DOHH2 (cell line): ENCODE data around the gene FOXN4.

Experiments
- H3F3A ChIP-seq: fragments of 200-600 bp; sonication (generic), shearing (Covaris generic); 2 replicates; pipeline ENCODE4 v1.6.0; 2016; ENCODE audit warnings: antibody characterized with exemption, mild to moderate bottlenecking; ENCODE audit not compliant: control insufficient read depth, insufficient read depth
- H3K27ac ChIP-seq: fragments of 200-600 bp; sonication (generic); 2 replicates; pipeline ENCODE4 v1.5.1; 2014; ENCODE audit warnings: low read depth, mild to moderate bottlenecking, low read length, moderate library complexity
- H3K27me3 ChIP-seq: fragments of 200-600 bp; sonication (generic); 2 replicates; pipeline ENCODE4 v1.6.1; 2014; ENCODE audit warnings: mild to moderate bottlenecking, low read length, mixed read lengths; ENCODE audit not compliant: control insufficient read depth
- H3K36me3 ChIP-seq: fragments of 200-600 bp; sonication (generic); 2 replicates; pipeline ENCODE4 v1.6.1; 2014; ENCODE audit warnings: mild to moderate bottlenecking, low read length, moderate library complexity, mixed read lengths; ENCODE audit not compliant: control insufficient read depth
- H3K4me1 ChIP-seq: fragments of 200-600 bp; sonication (generic); 2 replicates; pipeline ENCODE4 v1.6.1; 2014; ENCODE audit warnings: mild to moderate bottlenecking, low read length, mixed read lengths; ENCODE audit not compliant: control insufficient read depth
- H3K4me2 ChIP-seq: fragments of 200-600 bp; sonication (generic); 2 replicates; pipeline ENCODE4 v1.6.0; 2014; ENCODE audit warnings: mild to moderate bottlenecking, low read length, moderate library complexity
- H3K4me3 ChIP-seq: fragments of 200-600 bp; sonication (generic); 2 replicates; pipeline ENCODE4 v1.5.1; 2014; ENCODE audit warnings: mild to moderate bottlenecking, low read length, mixed read lengths
- H3K79me2 ChIP-seq: fragments of 200-600 bp; sonication (generic); 2 replicates; pipeline ENCODE4 v1.6.1; 2014; ENCODE audit warnings: mild to moderate bottlenecking, low read length, mixed read lengths; ENCODE audit not compliant: control insufficient read depth
- H3K9me2 ChIP-seq: fragments of 200-600 bp; sonication (generic); replicated peaks from 2 replicates; pipeline ENCODE4 v1.6.1; 2014; ENCODE audit warnings: mild to moderate bottlenecking, low read length, mixed read lengths; ENCODE audit not compliant: control insufficient read depth
- H3K9me3 ChIP-seq: fragments of 200-600 bp; sonication (generic); 2 replicates; pipeline ENCODE4 v1.6.1; 2014; ENCODE audit warnings: antibody characterized with exemption, low read length, mixed read lengths; ENCODE audit not compliant: control insufficient read depth, insufficient read depth
- H4K20me1 ChIP-seq: fragments of 200-600 bp; sonication (generic); 2 replicates; pipeline ENCODE4 v1.6.0; 2014; ENCODE audit warnings: low read depth, mild to moderate bottlenecking, antibody characterized with exemption, low read length, moderate library complexity; ENCODE audit not compliant: control insufficient read depth, insufficient read depth
- EZH2phosphoT487 ChIP-seq: fragments of 200-600 bp; sonication (generic); IDR thresholded peaks from 2 replicates; pipeline ENCODE4 v1.6.1; 2017; ENCODE audit warnings: borderline replicate concordance, mild to moderate bottlenecking, antibody characterized with exemption, low read length, moderate library complexity, mixed read lengths
- TF ChIP-seq, protein P1 (sequence below): fragments of 200-600 bp; sonication (generic); IDR thresholded peaks from one replicate; pipeline ENCODE4 v1.5.1; 2014; ENCODE audit warnings: antibody characterized with exemption, mild to moderate bottlenecking, low read depth, low read length; ENCODE audit not compliant: poor library complexity, severe bottlenecking

The FOXN4 gene

DNA sequence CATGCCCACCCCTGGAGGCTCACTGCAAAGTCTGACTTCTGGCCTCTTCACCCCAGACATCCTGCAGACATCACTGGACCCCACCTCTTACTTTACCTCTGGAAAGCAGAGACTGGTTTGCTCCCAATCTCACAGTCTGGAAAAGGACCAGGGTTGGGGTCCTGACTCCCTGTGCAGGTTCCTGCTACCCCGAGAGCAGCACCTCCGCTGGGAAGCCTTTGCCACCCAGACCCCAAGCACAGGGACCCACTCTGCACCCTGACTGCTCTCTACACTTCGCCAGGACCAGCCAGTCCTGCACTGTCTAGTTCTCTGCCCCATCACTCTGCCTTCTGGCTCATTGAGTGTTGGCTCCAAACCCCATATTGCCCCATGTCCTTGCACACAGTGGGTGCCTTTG, 16.0 kb downstream of the FOXN4 start:
- no peak overlapping the region for H3K4me3 ChIP-seq
- no peaks in the 10 kb centered on the region for H4K20me1 ChIP-seq
- H3F3A ChIP-seq: no peaks in the 10 kb centered on the region
- TF ChIP-seq, protein P1, sequence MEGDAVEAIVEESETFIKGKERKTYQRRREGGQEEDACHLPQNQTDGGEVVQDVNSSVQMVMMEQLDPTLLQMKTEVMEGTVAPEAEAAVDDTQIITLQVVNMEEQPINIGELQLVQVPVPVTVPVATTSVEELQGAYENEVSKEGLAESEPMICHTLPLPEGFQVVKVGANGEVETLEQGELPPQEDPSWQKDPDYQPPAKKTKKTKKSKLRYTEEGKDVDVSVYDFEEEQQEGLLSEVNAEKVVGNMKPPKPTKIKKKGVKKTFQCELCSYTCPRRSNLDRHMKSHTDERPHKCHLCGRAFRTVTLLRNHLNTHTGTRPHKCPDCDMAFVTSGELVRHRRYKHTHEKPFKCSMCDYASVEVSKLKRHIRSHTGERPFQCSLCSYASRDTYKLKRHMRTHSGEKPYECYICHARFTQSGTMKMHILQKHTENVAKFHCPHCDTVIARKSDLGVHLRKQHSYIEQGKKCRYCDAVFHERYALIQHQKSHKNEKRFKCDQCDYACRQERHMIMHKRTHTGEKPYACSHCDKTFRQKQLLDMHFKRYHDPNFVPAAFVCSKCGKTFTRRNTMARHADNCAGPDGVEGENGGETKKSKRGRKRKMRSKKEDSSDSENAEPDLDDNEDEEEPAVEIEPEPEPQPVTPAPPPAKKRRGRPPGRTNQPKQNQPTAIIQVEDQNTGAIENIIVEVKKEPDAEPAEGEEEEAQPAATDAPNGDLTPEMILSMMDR: no peak
- TF ChIP-seq EZH2phosphoT487: no peak
- no peaks in the 10 kb centered on the region for H3K4me1 ChIP-seq
- no peaks in the 10 kb centered on the region for H3K9me3 ChIP-seq
- no peaks in the 10 kb centered on the region for H3K27me3 ChIP-seq
- no peaks in the 10 kb centered on the region for H3K9me2 ChIP-seq
- no peaks in the 10 kb centered on the region for H3K79me2 ChIP-seq
- no peaks in the 10 kb centered on the region for H3K36me3 ChIP-seq
- H3K4me2 ChIP-seq: no peak overlapping the region
- no peak overlapping the region for H3K27ac ChIP-seq

DNA sequence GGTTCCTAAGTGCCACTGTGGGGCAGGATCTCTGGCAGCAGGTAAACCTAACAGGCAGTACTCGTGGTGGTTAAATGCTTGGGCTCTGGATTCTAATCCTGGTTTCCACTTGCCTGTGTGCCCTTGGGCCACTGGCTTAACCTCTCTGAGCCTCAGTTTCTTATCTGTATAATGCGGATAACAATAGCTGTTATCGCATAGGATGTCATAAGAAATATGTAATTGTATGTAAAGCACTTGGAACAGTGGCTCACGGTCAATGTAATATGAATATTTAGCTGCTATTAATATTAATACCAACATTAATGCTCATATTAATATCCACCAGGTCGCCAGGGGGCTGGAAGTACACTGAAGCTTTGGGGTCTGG, 16.8 kb downstream of the FOXN4 start:
- no peaks in the 10 kb centered on the region for H3K27me3 ChIP-seq

DNA sequence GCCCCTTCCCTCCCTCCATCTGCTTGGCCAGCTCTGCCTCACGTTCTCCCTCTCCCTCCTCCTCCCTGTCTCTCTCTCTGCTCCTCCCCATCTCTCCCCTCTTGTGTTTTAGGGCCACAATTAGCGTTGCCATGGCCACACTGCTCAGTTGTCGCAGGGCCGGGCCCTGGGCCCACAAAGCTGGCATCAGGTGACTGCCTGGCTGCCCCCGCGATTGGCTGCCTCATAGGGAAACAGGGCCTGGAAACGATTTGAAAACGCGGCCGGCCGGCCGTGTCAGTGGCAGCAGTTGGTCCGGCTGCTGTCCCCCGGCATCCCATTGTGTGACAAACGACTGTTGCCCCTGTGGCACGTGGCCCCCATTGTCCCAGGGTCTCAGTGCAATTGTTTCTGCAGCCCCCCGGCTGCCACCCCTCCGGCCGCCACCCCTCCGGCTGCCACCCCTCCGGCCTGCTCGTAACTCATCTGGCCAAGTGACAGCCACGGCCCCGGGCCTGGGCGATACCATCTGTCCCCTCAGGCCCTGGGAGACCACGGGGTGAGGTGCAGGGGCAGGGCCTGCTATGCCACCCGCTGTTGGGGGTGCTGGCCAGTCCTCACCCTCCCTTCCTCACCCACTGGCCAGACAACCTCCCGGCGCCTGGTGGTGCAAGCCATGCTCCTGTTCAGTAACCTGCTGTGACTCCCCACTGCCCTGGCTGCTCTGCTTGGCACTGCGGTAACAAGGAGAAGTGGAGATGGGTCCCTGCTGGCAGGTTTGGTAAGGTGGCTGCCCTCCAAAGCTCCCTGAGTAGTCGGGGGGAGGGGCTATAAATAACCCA, 17.4 kb downstream of the FOXN4 start:
- Histone ChIP-seq H4K20me1 (no peaks in the 10 kb centered on the region), H3K27me3 (no peaks in the 10 kb centered on the region), H3K4me1 (no peaks in the 10 kb centered on the region), H3K9me2 (no peaks in the 10 kb centered on the region), H3K4me2 (no peak overlapping the region), H3F3A (no peaks in the 10 kb centered on the region), H3K4me3 (no peak overlapping the region), H3K27ac (no peak overlapping the region), H3K9me3 (no peaks in the 10 kb centered on the region), H3K36me3 (no peaks in the 10 kb centered on the region), H3K79me2 (no peaks in the 10 kb centered on the region)
- TF ChIP-seq, protein P1: no peak
- no peak for TF ChIP-seq EZH2phosphoT487

More for the DNA sequence above, 16.8 kb downstream of the FOXN4 start:
- no peaks in the 10 kb centered on the region for H3K9me3 ChIP-seq
- H3K9me2 ChIP-seq: no peaks in the 10 kb centered on the region
- no peaks in the 10 kb centered on the region for H3K4me1 ChIP-seq
- no peaks in the 10 kb centered on the region for H4K20me1 ChIP-seq
- H3K4me2 ChIP-seq: no peak overlapping the region
- no peak overlapping the region for H3K27ac ChIP-seq
- no peak overlapping the region for H3K4me3 ChIP-seq
- no peaks in the 10 kb centered on the region for H3K36me3 ChIP-seq
- H3K79me2 ChIP-seq: no peaks in the 10 kb centered on the region
- no peak for TF ChIP-seq EZH2phosphoT487
- TF ChIP-seq, protein P1: no peak
- no peaks in the 10 kb centered on the region for H3F3A ChIP-seq
